Type B pancreatic cell (in vitro differentiated cells): ENCODE data around the gene TCF12. TPM values are rescaled to one million over a fixed set of nuclear protein-coding genes. Genes with fewer than 3 reads are reported as not detected.

ENCODE experiments used
- DNase-seq: peaks from one replicate; pipeline ENCODE4 v3.0.0; 2021; ENCODE audit warnings: mixed read lengths; ENCODE audit not compliant: unreplicated experiment; ENCODE audit errors: extremely low spot score
- H3K27ac Mint-ChIP-seq: 2 replicates; pipeline ENCODE4 v1.8.0; 2021; ENCODE audit warnings: mild to moderate bottlenecking, mixed read lengths
- H3K27me3 Mint-ChIP-seq: 2 replicates; pipeline ENCODE4 v1.8.0; 2021; ENCODE audit warnings: mixed read lengths
- H3K36me3 Mint-ChIP-seq: 2 replicates; pipeline ENCODE4 v1.8.0; 2021; ENCODE audit warnings: mixed read lengths
- H3K4me1 Mint-ChIP-seq: one replicate; pipeline ENCODE4 v1.8.0; 2021; ENCODE audit warnings: mixed read lengths; ENCODE audit not compliant: unreplicated experiment
- H3K4me3 Mint-ChIP-seq: 2 replicates; pipeline ENCODE4 v1.8.0; 2021; ENCODE audit warnings: mild to moderate bottlenecking, mixed read lengths
- H3K9me3 Mint-ChIP-seq: 2 replicates; pipeline ENCODE4 v1.8.0; 2021; ENCODE audit warnings: mixed read lengths
- CTCF ChIP-seq: fragments of 200-600 bp; sonication (generic); conservative IDR thresholded peaks from 2 replicates; pipeline ENCODE4 v1.5.0; 2021; ENCODE audit warnings: antibody characterized with exemption, mild to moderate bottlenecking
- total RNA-seq: library from RNA; stranded (reverse); gene quantifications from 2 replicates; pipeline ENCODE4 v1.2.1, GENCODE V29; 2021; ENCODE audit warnings: low replicate concordance

TCF12 gene
- total RNA-seq, 1 donor from 2014 or later, result 153 TPM

DNA sequence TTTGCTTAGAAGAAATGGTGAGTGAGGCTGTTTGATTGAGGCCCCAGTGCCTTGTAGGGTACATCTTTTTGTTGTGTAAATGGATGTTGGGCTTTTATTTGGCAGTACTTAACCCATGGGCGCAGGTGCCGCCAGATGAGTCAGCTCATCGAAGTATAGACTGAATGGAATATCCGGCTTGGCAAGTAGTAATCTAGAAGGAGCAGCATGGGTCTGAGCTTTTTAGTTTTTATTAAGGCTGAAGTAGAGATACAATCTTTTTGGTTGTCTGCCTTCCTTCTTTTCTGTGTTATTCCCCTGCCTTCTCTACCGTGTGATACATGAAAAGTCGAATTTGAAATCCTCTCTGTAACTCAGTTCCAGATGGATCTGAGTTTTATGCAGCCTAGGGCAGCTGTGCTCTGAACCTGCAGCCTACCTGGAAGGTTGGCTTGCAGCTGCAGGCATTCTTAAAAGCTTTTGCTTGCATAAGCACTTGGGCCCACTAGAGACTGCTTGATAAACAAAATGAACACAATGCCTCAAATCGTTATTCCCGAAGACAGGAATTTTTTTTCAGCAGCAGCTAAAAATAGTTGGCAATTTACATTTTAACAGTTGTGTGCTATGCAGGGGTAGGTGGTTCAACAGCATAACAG lies 280.3 kb downstream of the TCF12 start:
- Mint-ChIP-seq H3K27me3 (no peaks in the 10 kb centered on the region), H3K4me1 (peaks cover 32% of the 10 kb centered on the region), H3K4me3 (no peak overlapping the region), H3K36me3 (peaks cover 20% of the 10 kb centered on the region), H3K9me3 (no peaks in the 10 kb centered on the region), H3K27ac (peak overlapping the region; percentile 42)
- no peak for DNase-seq
- TF ChIP-seq CTCF, result no peak

GRCh38 chr15:57201578-57201977 lies 283.1 kb downstream of the TCF12 start:
- TF ChIP-seq CTCF, result no peak
- DNase-seq, result no peak
- Mint-ChIP-seq H3K4me3 (no peak overlapping the region), H3K27me3 (no peaks in the 10 kb centered on the region), H3K36me3 (peaks cover 14% of the 10 kb centered on the region), H3K27ac (no peak overlapping the region), H3K9me3 (no peaks in the 10 kb centered on the region), H3K4me1 (peaks cover 43% of the 10 kb centered on the region)

- no peaks in the 10 kb centered on the region for H3K9me3 Mint-ChIP-seq
- H3K27me3 Mint-ChIP-seq, result no peaks in the 10 kb centered on the region
- peaks cover 8% of the 10 kb centered on the region for H3K36me3 Mint-ChIP-seq
- TF ChIP-seq CTCF, result no peak
- DNase-seq, result no peak
- H3K4me1 Mint-ChIP-seq, result peaks cover 27% of the 10 kb centered on the region
- no peak overlapping the region for H3K27ac Mint-ChIP-seq
- H3K4me3 Mint-ChIP-seq, result no peak overlapping the region
These were observed 285.5 kb downstream of the TCF12 start for GRCh38 chr15:57203906-57204305.

DNA sequence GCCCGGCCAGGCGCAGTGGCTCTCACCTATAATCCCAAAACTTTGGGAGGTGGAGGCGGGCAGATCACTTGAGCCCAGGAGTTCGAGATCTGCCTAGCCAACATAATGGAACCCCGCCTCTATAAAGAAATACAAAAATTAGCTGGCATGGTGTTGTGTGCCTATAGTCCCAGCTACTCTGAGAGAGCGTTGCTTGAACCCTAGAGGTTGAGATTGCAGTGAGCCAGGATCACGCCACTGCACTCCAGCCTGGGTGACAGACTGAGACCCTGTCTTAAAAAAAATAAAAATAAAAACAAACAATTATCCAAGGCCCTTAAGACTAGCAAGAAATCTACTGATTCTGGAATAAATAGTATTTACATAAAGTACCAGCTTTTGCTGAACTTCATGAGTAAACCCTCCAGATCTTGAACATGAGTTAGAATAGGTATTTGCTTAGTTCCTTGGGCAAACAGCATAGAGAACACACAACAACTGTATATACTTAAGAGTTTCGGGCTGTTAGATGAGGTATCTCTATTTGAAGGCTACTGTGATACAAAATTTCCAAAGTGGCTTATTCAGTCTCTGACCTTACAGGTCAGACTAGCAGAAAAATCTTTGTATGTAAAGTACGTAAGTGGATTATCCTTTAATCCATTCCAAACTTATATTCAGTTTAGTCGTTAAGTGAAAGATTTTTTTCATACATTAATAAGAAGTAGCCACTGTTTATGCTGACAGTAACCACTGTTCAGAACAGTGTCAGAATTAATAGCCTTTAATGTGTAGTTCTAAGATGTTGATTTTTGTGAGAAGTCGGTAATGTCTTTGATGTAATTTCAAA lies 286.8 kb downstream of the TCF12 start:
- no peak overlapping the region for H3K4me3 Mint-ChIP-seq
- no peak for TF ChIP-seq CTCF
- no peak for DNase-seq
- peaks cover 25% of the 10 kb centered on the region for H3K4me1 Mint-ChIP-seq
- H3K27me3 Mint-ChIP-seq, result no peaks in the 10 kb centered on the region
- H3K36me3 Mint-ChIP-seq, result peaks cover 8% of the 10 kb centered on the region
- H3K9me3 Mint-ChIP-seq, result no peaks in the 10 kb centered on the region
- H3K27ac Mint-ChIP-seq, result no peak overlapping the region

DNA sequence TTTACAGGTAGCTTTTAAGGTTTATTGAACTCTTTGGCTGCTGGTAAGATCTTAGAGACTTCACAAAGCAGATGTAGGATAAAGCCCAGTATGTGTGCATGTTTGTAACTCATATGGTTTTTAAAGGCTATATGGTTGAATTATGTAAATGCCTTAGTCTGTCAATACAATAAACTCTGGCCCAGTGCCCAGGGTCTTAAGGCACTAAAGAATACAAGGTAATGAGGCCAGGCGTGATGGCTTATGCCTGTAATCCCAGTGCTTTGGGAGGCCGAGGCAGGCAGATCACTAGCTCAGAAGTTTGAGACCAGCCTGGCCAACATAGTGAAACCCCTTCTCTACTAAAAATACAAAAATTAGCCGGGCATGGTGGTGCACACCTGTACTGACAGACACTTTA lies 287.6 kb downstream of the TCF12 start:
- Mint-ChIP-seq H3K36me3 (peaks cover 12% of the 10 kb centered on the region), H3K27ac (no peak overlapping the region), H3K4me3 (no peak overlapping the region), H3K9me3 (no peaks in the 10 kb centered on the region), H3K27me3 (no peaks in the 10 kb centered on the region), H3K4me1 (peaks cover 25% of the 10 kb centered on the region)
- DNase-seq, result no peak
- TF ChIP-seq CTCF, result no peak
